Uterus (tissue), 4 donors: Measurements from ENCODE around the gene MS4A18. TPM values are rescaled to one million over a fixed set of nuclear protein-coding genes. Genes with fewer than 3 reads are reported as not detected.

Experiments used
- DNase-seq, 2 donors: peaks; one replicate each; pipeline ENCODE4 v3.0.0-alpha.2; 2019 to 2020
- H3K27ac ChIP-seq, 2 donors: fragments of 200-600 bp; sonication (generic); 1 replicate in 1 of 2; 2 replicates in 1 of 2; pipeline ENCODE4 v1.5.1; 2016 to 2018
- H3K27me3 ChIP-seq, 2 donors: fragments of 200-600 bp; sonication (generic); one replicate each; pipeline ENCODE4 v1.5.1; 2018 to 2019; ENCODE audit warnings: control low read depth in 1 of 2
- H3K36me3 ChIP-seq, 2 donors: fragments of 200-600 bp; sonication (generic); one replicate each; pipeline ENCODE4 v1.5.1; 2019; ENCODE audit warnings: control low read depth in 1 of 2
- H3K4me1 ChIP-seq, 2 donors: fragments of 200-600 bp; sonication (generic); one replicate each; pipeline ENCODE4 v1.5.1; 2018 to 2019; ENCODE audit warnings: control low read depth in 1 of 2
- H3K4me3 ChIP-seq, 2 donors: fragments of 200-600 bp; sonication (generic); 1 replicate in 1 of 2; 2 replicates in 1 of 2; pipeline ENCODE4 v1.5.1; 2018 to 2019; ENCODE audit warnings: mild to moderate bottlenecking in 1 of 2
- H3K9me3 ChIP-seq, 2 donors: fragments of 200-600 bp; sonication (generic); one replicate each; pipeline ENCODE4 v1.5.1; 2019; ENCODE audit warnings: control low read depth in 1 of 2
- POLR2A ChIP-seq, 2 donors: fragments of 450-650 bp; IDR thresholded peaks; one replicate each; pipeline ENCODE4 v1.6.1; 2016; ENCODE audit warnings: antibody characterized with exemption in 2 of 2, mild to moderate bottlenecking in 1 of 2, moderate library complexity in 1 of 2
- intact Hi-C: fragments of 100-400 bp; cut with DNase I; formaldehyde crosslinking; loops from one replicate; pipeline ENCODE4 v1.15.1; 2023; ENCODE audit warnings: low total_unique reads
- total RNA-seq, 4 donors: library from RNA; depleted of rRNA in 3 of 4; stranded (reverse); fragments of >200 nt in 3 of 4; gene quantifications; one replicate each; pipeline versions ENCODE4 v1.1.0 to v1.2.4, GENCODE V29; 2014 to 2023
- TF ChIP-seq, protein P1 (sequence below), 4 experiments: fragments of 200-600 bp in 2 of 4; fragments of 450-650 bp in 2 of 4; sonication (generic) in 2 of 4; IDR thresholded peaks; one replicate each; pipeline ENCODE4 v1.5.1; 2016 to 2019; ENCODE audit warnings: antibody characterized with exemption in 4 of 4, mild to moderate bottlenecking in 2 of 4, moderate library complexity in 1 of 4
- donor health status: DM: yes; HTN: yes; CAD: no.

MS4A18 gene
- total RNA-seq, 4 donors from 2014 or later, result not detected

DNA sequence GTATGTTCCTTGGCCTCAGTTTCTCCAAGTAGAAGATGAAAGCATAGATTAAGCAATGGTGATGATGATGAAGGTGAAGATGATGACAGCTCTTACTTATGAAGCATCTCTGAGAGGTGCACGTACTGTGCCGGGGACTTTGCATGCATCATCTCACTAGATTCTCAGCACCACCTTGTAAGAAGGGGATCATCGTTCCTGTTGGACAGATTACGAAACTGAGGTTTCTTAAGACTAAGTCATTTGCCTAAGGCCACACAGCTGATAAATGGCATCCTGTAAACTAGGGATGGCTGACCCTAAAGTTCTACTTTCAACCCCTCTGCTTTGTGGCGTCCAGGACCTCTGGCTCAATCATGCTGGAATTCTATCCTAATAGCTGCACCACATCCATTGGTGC, 40.8 kb downstream of the MS4A18 start:
- DNase-seq, result no peak
- H3K4me1 ChIP-seq, result no peaks in the 10 kb centered on the region
- H3K27ac ChIP-seq, result no peak overlapping the region
- H3K36me3 ChIP-seq, result no peaks in the 10 kb centered on the region
- intact Hi-C loops, result no loop called here
- TF ChIP-seq, protein P1, sequence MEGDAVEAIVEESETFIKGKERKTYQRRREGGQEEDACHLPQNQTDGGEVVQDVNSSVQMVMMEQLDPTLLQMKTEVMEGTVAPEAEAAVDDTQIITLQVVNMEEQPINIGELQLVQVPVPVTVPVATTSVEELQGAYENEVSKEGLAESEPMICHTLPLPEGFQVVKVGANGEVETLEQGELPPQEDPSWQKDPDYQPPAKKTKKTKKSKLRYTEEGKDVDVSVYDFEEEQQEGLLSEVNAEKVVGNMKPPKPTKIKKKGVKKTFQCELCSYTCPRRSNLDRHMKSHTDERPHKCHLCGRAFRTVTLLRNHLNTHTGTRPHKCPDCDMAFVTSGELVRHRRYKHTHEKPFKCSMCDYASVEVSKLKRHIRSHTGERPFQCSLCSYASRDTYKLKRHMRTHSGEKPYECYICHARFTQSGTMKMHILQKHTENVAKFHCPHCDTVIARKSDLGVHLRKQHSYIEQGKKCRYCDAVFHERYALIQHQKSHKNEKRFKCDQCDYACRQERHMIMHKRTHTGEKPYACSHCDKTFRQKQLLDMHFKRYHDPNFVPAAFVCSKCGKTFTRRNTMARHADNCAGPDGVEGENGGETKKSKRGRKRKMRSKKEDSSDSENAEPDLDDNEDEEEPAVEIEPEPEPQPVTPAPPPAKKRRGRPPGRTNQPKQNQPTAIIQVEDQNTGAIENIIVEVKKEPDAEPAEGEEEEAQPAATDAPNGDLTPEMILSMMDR (IDR thresholded peaks at IDR 0.05), result no peak
- TF ChIP-seq POLR2A (IDR thresholded peaks at IDR 0.05), result no peak
- no peaks in the 10 kb centered on the region for H3K27me3 ChIP-seq
- H3K9me3 ChIP-seq, result no peaks in the 10 kb centered on the region
- H3K4me3 ChIP-seq, result no peak overlapping the region

GRCh38 chr11:60766547-60766946, 42.0 kb downstream of the MS4A18 start:
- Histone ChIP-seq H3K27me3 (no peaks in the 10 kb centered on the region), H3K27ac (no peak overlapping the region), H3K36me3 (no peaks in the 10 kb centered on the region), H3K9me3 (no peaks in the 10 kb centered on the region), H3K4me1 (no peaks in the 10 kb centered on the region), H3K4me3 (no peak overlapping the region)
- TF ChIP-seq, protein P1 (IDR thresholded peaks at IDR 0.05), result no peak
- no peak for TF ChIP-seq POLR2A (IDR thresholded peaks at IDR 0.05)
- no peak for DNase-seq
- intact Hi-C loops, result no loop called here

DNA sequence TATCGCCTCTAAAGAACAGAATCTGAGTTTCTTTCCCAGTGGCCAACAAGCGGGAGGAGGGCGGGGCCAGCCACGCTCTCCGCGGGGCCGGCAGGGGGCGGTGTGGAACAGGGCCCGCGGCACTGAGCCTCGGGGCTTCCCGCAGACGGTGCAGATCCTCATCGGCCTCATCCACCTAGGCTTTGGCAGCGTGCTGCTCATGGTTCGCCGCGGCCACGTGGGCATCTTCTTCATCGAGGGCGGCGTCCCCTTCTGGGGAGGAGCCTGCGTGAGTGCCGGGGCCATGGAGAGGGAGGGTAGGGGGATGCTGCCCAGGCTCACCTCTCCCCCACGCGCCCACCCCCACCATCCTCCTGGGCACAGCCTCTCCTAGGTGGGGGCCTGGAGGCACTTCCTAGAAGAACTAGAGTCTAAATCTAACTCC, 42.9 kb downstream of the MS4A18 start:
- TF ChIP-seq POLR2A (IDR thresholded peaks at IDR 0.05), result no peak
- TF ChIP-seq, protein P1 (IDR thresholded peaks at IDR 0.05), result no peak
- H3K36me3 ChIP-seq, result no peaks in the 10 kb centered on the region
- no peak overlapping the region for H3K4me3 ChIP-seq
- DNase-seq, result no peak
- H3K27me3 ChIP-seq, result no peaks in the 10 kb centered on the region
- H3K9me3 ChIP-seq, result no peaks in the 10 kb centered on the region
- no peaks in the 10 kb centered on the region for H3K4me1 ChIP-seq
- intact Hi-C loops, result no loop called here
- H3K27ac ChIP-seq, result no peak overlapping the region

DNA sequence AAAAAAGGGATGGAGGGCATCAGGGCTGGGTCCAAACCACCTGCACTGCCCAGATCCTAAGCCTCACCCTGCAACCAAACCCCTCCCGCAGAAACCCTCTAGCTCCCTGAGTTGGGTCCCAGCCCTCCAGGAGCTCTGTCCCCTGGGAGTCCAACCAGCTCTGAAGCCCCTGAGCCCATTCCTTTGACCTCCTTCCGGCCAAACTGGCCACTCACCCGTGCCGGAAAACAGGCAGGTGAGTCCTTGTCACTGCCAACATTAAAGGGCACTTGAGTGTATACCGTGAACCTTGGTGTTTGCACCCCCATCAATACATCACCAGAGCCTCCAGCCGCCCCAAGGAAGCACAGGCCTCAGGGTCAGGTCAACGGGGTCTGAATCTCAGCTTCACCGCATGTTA, 43.7 kb downstream of the MS4A18 start:
- DNase-seq, result no peak
- no peak for TF ChIP-seq POLR2A (IDR thresholded peaks at IDR 0.05)
- TF ChIP-seq, protein P1 (IDR thresholded peaks at IDR 0.05), result no peak
- no peaks in the 10 kb centered on the region for H3K36me3 ChIP-seq
- H3K4me3 ChIP-seq, result no peak overlapping the region
- H3K27ac ChIP-seq, result no peak overlapping the region
- H3K9me3 ChIP-seq, result no peaks in the 10 kb centered on the region
- intact Hi-C loops, result no loop called here
- H3K27me3 ChIP-seq, result no peaks in the 10 kb centered on the region
- H3K4me1 ChIP-seq, result no peaks in the 10 kb centered on the region

- H3K4me3 ChIP-seq, result no peak overlapping the region
- no peak for DNase-seq
- H3K4me1 ChIP-seq, result no peaks in the 10 kb centered on the region
Observed at GRCh38 chr11:60769273-60769672, 44.8 kb downstream of the MS4A18 start.

More at GRCh38 chr11:60769273-60769672, 44.8 kb downstream of the MS4A18 start:
- TF ChIP-seq, protein P1 (IDR thresholded peaks at IDR 0.05), result no peak
- TF ChIP-seq POLR2A (IDR thresholded peaks at IDR 0.05), result no peak
- no peak overlapping the region for H3K27ac ChIP-seq
- no peaks in the 10 kb centered on the region for H3K36me3 ChIP-seq
- no peaks in the 10 kb centered on the region for H3K27me3 ChIP-seq
- intact Hi-C loops, result no loop called here
- no peaks in the 10 kb centered on the region for H3K9me3 ChIP-seq
